GM19035 (cell line): ENCODE measurements around the gene NTRK2.

Experiments
- ATAC-seq: cut with Tn5 transposase; IDR thresholded peaks from one replicate; pipeline ENCODE4 v1.9.1; 2021; ENCODE audit not compliant: unreplicated experiment

NTRK2 gene

DNA sequence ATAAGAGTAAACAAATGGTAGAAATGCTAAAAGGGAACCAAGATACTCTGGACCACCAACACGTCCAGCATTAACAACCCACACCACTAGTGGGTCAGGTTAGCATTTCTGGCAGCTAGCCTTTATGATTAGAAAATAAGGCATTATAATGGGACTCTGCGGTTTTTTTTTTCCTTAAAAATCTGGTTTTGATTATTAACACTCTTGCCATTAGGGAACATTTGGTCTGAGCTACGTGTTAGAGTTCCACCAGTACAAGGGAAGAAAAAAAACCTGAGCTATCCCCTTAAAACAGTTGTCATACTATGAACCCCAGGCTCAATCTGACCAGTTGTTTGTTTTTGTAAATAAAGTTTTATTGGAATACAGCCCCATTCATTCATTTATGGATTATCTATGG is 110.4 kb downstream of the NTRK2 start:
- ATAC-seq: no peak

DNA sequence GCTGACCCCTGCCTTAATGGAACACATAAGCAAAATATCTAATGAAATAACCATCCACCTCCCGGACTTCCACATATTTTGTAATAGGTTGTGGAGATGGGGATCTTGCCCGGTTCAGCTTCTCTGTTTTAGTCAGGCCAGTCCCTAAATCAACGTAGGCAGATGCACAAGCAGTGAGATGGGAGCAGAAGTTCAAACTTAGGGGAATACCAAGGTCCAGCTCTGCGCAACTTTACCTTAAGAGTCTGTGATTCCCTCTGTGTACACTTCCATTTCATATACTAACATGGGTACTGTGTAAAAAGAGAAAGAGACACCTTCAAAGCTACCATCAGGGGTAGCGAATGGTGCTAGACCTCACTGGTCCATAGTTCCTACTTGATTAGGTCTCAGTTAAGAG is 110.9 kb downstream of the NTRK2 start:
- no peak for ATAC-seq

DNA sequence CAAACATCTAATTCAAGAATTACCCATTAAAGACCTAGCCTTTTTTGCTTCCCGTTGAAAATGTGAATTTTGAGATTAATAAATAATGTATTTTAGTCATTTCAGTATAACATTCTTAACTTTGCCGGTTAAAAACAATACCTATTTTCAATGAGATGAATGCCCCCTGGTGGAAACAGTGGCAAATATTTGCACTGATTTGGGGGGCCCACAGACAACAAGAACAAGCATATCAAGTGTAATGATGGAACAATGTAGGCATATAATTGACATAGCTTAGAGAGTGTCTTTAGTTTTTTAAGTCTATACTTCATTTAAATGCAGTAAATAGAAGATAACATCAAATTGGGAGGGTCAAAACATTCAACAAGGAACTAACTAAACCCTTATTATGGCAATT is 111.9 kb downstream of the NTRK2 start:
- ATAC-seq: no peak

DNA sequence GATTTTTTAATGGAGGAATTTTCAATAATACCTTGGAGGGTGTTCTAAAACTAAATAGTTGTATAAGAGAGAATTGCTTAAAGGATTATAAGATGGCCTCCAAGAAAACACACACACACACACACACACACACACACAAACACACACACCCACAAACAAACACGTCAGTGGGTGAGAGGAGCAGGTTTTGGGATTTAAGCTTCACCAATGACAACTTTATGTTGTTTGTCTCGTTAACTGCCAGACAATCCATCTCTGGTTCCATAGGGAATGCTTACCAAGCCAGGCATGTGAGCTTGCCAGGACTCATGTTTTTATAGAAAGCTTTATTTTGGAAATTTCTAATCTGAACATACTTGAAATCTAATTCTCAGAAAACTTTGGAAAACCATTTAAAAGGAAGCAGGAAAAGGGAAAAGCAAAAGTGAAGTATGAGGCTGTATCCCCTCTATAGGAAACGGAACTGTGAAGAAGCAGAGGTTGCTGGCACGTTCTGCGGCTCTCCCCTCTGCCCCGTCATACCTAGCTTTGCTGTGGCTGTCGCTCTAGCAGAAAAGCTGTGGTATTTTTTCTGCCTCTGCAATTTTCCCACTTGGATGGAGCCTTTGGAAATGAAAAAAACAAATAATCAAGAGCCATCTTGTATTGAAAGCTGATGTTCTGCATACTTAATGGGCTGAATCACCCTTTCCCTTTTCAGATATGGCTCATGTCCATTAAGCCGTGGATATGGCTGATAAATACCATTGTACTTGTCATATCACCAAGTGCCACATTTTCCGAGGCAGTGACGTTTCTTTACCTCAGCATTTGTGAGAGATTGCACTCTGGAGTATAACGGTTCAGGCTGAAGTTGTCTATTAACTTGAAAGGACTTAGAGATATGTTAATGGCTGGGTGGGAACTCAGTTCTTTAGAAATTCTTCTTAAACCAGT is 112.7 kb downstream of the NTRK2 start:
- ATAC-seq: no peak

DNA sequence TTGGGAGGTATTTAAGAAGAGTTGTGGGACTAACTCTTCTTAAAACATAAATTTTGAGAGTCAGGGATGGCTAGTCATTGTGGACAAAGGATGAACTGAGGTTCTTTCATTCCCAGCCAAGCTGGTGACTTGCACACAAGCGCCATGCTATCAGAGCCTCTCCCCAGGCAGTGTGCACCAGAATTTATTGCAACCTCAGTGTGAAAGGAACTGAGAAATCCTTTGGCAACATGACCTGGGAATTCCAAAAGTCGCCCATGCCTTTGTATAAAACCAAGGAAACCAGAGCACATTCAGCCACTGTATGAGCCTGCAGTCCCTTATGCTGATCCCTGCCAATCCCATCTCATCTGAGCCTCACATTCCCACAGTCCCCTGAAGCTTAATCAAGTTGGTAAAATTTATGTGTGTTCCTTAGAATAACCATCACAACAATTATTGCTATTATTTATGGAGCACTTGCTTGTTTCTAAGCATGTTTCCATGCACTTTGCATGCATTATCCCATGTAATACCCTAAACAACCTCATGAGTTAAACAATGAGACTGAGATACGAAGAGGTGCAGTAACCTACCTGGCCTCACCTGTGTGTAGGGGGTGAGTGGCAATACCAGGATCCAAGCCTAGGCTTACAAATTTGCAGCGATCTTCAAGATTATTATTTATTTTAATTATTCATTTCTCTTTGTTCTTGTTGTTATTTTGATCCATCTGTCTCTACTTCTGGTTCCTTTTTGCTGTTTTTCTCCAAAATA is 116.4 kb downstream of the NTRK2 start:
- no peak for ATAC-seq

DNA sequence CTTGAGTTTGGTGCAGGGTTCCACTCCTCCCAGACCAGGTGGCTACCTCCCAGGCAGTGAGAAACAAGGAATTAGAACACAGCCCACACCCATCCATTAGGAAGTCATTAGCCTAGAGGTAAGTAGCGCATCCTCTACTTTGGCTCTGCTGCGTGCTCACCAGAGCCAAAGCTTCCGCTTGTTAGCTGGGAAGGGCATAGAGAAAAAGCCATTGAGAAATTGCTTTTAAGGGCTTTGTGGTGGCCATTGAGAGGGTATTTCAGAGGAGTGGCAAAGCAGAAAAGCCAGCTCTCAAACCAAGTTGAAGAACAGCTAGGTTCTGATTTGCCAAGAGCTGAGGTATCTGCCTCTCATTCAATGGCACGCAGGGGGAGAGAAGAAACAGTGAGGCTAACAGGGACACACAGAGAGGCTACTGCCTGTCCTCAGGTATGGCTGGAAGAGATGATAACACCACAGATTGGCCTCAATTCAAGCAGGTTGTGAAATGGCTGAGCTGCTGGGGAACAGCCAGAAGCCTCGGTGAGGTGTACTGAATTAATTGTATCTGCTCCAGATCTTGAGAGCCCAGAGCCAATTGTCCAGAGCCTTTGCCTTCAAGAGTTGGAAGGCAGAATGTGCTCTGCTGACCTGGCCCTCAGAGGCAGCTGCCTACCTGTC is 119.4 kb downstream of the NTRK2 start:
- no peak for ATAC-seq

DNA sequence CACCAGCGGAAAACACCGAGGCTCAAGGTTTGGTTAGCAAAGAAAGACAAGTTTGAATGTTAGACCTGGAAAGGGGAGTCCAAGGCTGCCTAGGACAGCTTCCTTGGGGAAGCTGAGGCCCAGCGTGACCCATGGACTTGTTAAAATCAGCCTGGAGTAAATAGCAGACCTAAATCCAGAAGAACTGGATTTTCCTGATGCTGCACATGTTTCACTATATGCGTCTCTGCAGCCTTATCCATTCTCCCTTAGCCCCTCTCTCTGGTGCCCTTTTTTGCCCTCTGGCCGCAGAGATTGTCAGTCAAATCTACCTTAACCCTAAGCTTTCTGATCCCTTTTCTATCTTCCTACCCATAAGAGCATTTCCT is 119.9 kb downstream of the NTRK2 start:
- ATAC-seq: no peak

DNA sequence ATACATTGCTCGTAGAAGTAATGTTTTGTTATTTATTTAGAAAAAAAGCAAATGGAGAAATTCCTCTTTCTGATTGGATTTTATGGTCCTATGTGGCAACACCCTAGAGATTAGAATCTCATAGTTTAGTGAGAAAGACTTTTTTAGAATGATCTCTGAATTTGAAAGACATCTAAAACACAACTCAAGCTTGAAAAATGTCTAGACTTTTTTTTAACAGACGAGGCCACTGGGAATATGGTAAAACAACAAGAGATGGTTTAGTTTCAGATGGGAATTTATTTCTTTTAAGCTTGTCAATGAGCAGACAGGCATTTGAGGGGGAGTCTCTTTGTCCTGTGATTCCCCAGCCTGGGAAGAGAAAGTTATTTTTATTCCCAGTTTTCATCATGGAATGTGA is 122.1 kb downstream of the NTRK2 start:
- no peak for ATAC-seq

DNA sequence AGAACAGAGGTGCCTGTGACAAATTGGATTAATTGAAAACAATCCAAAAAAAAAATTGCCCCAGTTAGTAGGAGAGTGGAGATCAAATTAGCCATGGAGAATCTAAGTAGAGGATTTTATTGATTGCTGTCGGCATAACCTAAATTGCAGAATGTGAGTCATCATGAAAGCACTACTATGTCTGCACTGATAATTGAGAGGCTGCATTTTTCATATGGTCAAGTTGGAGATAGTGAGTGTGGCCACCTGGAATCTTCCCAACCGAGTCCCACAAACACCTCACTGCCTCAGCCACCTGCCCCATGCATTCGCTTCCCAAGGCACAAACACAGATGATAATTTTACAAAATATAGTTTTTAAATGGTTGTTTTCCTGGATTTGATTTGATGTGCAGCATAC is 123.7 kb downstream of the NTRK2 start:
- no peak for ATAC-seq

DNA sequence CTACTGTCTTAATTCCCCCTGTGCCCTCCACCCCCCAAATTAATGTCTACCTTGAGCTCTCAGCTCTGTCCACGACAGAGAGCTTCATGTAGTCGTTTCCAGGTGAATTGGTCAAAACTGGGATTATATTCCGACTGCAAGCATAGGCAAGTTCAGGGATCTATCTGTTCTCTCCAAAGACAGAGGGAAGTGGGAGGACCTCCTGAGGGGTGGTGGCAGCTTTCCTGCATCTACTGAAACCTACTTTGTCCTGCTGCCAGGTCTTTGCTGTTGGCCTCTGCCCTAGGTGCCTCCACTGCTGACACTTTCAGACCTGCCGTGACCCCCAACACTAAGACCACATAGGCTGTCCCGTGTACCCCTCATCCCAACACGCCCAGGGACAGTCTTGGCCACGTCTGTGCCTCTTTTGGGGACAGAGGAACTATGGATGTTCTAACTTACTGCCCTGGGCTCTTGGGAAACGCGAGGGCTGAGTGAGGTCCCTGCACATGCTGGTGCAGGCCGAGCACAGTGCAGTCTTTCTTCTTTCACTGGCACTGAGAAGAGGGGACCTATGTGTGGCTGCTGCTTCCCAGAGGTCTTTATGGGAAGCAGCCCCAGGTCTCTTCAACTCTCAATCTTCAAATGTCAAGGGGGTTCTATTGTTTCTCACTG is 125.6 kb downstream of the NTRK2 start:
- no peak for ATAC-seq

DNA sequence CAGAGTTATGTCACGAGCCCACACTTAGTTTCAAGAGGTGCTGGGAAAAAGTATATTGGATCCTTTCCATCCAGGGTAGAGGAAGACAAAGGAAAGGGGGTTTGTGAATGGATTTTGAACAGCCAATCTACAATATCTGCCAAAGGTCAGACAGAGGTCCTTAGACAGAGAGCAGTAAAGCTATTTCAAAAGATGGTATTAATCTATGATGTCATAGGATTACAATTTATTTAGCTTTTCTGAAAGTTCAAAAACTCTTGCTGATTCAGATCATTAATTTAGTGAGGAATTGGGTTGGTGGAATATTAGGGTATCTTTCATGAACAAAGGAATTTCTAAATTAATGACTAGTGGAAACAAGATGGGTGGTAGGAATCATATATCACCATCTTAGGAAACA is 126.9 kb downstream of the NTRK2 start:
- ATAC-seq: no peak

DNA sequence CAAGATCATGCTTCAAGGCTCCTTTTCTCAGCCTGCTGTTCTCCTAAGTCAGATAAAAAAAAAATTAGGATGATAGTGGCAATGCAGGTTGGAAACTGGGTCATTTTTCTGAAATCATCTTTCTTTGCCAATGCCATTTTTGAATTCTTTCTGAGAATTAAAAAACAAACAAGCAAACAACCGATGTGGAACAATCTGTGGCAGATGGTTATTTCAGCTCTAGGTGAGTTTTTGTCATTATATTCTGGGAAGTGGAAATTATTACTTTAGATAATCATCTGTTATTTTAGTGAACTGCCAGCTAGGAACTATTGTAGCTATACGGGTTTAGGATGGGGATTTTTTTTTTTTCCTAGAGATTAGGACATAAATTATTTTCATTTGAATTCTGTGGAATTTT is 129.7 kb downstream of the NTRK2 start:
- no peak for ATAC-seq

DNA sequence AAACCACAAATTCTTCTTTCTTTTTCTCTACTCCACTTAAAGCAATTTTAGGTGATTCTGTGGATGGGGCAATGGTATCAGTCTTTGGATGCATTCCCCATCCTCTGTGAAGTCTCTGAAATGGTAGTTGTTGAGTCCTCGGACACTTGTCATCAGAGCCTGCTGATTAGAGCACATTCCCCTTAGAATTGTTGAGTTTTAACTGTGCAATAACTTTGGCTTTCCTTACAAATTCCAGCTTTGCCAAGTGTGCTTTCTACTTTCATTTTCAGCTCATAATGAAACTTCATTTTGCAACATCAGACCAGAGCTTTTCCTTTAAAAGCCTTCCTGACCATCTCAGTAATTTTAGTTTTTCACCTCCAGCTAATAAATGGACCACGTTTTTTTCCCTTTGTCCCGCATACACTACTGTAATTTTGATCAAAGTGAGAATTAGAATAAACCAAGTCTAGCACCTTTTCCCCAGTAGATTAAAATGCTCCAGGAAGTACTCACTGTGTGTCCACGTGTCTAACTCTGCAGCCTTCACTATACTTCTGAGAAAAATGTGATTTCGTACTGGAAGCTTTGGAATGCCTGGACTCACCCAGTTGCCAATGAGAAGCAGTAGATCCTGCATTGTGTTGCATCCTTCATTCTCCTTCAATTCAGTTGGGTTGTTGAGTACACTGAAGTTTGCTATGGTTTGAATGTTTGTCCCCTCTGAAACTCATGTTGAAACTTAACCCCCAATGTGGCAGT is 135.6 kb downstream of the NTRK2 start:
- ATAC-seq: no peak

DNA sequence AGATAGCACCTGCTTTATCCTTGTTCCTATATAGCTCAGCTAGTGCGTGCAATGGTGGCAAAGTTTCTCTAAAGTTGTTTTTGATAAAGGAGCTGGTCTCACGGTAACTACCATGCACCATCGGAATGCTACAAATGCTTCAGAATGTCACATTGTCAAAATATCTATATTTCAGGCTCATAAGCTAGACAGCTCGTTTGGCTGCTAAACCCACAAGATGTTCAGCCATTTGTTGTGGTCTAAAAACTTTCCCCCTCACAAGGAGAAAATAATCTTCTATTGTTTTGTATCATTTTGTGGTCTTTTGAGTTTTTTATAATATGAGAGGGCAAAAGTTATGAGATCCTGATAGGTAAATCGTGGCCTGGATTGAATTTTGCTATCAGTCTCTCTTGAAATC is 137.9 kb downstream of the NTRK2 start:
- no peak for ATAC-seq

DNA sequence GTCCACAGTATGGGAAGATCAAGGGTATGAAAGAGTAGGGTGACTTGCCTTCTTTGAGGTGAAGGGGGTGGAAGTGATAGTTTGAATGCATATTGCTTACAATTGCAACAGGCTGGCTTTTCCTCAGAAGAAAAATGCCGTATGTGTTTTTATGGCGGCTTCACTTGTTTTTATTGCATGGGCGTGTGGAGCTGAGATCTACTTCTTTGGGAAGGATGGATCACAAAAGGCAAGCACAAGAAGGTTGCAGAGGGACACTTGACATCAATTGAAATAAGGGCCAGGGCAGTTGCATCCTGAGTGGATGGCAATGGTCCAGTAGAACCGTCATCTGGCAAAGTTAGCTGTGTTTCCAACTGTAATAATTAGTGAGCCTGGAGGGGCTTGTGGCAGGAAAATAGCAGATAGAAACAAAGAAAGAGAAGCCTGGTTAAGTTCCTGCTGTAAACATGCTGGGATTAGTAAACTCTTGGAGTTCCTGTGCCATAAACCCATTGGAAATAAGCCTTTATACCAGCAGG is 138.4 kb downstream of the NTRK2 start:
- no peak for ATAC-seq

DNA sequence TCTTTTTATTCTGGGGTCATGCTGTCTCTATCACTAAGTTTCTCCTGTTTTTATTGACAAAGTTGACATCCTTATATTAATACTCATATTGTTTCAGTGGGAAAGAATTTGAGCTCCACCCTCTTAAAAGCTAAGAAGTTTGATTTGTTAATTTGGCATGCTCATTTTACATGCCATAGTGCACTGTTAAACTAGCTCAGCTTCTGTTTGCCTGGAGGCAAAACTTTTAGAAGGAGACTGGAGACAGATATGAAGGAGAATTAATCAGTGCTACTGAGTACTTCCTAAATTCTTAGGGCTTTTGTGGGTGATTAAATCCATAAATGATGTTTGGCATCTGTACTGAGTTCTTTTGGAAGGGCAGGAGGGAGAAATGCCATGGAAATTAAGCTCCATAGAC is 138.9 kb downstream of the NTRK2 start:
- no peak for ATAC-seq

DNA sequence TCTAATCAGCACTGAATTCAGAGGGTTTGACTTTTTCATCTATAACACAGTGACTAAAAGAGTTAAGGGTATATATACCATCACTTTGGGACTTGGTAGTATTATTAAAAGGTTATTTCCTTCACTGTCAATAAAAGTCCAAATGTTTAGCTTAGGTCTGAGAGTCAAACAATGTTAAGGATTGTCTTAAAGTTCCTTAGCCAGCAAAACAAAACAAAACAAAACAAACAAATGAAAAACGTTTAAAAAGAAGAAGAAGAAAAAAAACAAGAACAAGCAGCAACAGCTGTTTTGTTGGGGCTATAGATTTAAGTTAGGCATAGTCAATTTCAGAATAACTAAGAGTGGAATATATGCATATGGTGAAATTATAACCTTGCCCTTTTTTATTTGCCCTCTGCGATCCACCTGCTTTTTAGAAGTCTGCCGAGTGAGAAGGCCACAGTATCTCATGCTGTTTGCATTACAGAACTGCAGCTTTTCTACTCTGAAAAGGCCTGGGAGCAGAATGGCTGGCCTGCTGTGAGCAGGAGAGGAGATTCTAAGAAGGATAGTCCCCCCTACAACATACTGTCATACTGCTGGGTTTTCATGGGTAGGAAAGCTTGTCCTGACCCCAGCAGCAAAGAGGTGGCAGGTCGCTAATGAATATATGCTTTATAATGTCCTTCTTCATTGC is 141.7 kb downstream of the NTRK2 start:
- ATAC-seq: no peak

DNA sequence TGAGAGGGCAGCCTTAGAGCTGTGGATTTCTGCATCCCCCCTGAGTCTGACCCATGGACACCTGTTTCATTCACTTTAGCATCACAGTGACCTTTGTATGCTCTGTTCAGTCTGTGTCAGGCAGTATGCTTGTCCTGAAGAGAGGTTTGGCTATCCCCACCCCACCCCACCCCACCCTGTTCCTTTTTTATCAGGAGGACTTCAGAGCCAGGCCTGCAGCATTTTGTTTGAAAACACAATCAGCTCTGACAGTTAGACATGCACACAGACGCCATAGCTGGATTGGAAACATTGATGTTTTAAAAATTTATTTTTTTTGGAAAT is 142.2 kb downstream of the NTRK2 start:
- no peak for ATAC-seq

DNA sequence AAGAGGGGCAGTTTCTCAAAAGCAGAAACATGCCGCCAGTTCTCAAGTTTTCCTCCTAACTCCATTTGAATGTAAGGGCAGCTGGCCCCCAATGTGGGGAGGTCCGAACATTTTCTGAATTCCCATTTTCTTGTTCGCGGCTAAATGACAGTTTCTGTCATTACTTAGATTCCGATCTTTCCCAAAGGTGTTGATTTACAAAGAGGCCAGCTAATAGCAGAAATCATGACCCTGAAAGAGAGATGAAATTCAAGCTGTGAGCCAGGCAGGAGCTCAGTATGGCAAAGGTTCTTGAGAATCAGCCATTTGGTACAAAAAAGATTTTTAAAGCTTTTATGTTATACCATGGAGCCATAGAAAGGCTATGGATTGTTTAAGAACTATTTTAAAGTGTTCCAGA is 142.8 kb downstream of the NTRK2 start:
- no peak for ATAC-seq

DNA sequence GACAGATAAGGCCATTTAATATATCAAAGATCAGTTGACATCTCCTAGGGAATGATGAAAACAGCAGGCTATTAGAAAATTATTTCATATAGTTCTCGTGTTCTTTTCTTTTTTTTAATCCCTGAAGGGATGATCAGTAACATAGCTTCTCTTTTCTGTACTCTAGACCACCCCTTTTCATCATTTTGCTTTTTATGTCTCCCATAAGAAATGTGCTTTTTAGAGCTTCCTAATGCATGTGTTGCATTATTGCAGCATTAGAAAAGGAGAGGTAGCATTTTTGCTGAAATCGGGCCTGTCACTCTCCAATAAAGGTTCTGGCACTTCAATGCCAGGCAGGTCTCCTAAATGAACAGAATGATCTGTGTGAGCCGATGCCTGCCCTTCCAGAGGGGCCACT is 143.3 kb downstream of the NTRK2 start:
- no peak for ATAC-seq
